Dedifferentiated amniotic fluid mesenchymal stem cell (primary cell): Measurements from ENCODE around the gene SWT1.
"Not testable (repeated sequence)": the region's sequence is repeated elsewhere in the genome, so short reads cannot be mapped to it uniquely, and the experiment has no call there.

ENCODE experiments used
- DNase-seq: peaks from one replicate; pipeline ENCODE4 v3.0.0-alpha.2; 2016; ENCODE audit errors: extremely low spot score

The SWT1 gene

GRCh38 chr1:185245466-185245865 lies 88.5 kb downstream of the SWT1 start:
- DNase-seq: no peak

- DNase-seq: no peak
Observed at GRCh38 chr1:185249563-185249962, 92.6 kb downstream of the SWT1 start.

- DNase-seq: no peak
Observed at GRCh38 chr1:185250063-185250462, 93.1 kb downstream of the SWT1 start.

- DNase-seq: not testable (repeated sequence)
Observed at GRCh38 chr1:185251928-185252327, 95.0 kb downstream of the SWT1 start.

GRCh38 chr1:185252404-185252803 lies 95.4 kb downstream of the SWT1 start:
- not testable (repeated sequence) for DNase-seq

DNA sequence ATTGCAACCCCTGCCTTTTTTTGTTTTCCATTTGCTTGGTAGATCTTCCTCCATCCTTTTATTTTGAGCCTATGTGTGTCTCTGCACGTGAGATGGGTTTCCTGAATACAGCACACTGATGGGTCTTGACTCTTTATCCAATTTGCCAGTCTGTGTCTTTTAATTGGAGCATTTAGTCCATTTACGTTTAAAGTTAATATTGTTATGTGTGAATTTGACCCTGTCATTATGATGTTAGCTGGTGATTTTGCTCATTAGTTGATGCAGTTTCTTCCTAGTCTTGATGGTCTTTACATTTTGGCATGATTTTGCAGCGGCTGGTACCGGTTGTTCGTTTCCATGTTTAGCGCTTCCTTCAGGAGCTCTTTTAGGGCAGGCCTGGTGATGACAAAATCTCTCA lies 98.6 kb downstream of the SWT1 start:
- not testable (repeated sequence) for DNase-seq

DNA sequence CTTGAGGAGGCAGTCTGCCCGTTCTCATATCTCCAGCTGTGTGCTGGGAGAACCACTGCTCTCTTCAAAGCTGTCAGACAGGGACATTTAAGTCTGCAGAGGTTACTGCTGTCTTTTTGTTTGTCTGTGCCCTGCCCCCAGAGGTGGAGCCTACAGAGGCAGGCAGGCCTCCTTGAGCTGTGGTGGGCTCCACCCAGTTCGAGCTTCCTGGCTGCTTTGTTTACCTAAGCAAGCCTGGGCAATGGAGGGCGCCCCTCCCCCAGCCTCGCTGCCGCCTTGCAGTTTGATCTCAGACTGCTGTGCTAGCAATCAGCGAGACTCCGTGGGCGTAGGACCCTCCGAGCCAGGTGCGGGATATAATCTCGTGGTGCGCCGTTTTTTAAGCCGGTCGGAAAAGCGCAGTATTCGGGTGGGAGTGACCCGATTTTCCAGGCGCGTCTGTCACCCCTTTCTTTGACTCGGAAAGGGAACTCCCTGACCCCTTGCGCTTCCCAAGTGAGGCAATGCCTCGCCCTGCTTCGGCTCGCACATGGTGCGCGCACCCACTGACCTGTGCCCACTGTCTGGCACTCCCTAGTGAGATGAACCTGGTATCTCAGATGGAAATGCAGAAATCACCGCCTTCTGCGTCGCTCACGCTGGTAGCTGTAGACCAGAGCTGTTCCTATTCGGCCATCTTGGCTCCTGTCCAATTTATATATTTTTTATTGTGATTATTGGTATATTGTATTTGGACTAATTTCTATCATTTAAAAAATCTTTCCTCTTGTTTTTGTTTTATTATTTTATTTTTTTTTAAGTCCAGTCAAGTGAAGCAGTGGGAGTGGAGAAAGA lies 100.4 kb downstream of the SWT1 start:
- DNase-seq: not testable (repeated sequence)

GRCh38 chr1:185257950-185258208 lies 100.9 kb downstream of the SWT1 start:
- DNase-seq: no peak

DNA sequence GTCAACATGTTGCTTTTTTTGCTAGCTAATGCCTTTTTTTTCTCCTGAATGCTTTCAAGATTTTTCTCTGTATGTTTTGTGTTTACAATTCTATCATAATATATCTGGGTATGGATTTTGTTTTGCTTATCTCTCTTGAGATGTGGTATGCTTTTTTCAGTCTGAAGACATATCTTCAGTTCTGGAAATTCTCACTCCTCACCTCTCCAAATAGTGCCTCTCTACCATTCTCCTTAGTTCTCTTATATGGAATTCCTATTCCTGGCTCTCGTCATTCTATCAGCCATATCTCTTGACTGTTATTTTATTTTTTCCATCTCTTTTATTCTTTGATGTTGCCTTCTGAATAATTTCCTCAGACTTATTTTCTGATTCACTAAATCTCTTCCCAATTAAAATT lies 101.7 kb downstream of the SWT1 start:
- DNase-seq: no peak

DNA sequence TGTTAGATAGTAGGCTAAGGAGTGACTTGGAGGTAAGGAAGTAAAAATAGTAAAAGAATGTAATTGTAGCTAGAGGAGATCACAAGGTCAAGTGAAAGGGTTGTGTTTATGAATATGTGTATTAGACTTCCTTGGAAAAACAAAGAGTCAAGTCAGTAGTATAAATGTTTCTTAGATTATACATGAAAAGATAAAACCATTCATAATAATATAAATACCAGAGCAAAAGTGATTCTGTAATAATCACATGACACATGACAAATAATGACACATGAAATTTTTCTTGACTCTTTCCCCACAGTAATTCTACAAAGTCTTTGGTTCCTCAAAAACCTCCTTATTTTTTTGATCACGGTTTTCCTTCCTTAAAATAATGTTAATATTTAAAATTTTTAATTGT lies 103.6 kb downstream of the SWT1 start:
- no peak for DNase-seq

DNA sequence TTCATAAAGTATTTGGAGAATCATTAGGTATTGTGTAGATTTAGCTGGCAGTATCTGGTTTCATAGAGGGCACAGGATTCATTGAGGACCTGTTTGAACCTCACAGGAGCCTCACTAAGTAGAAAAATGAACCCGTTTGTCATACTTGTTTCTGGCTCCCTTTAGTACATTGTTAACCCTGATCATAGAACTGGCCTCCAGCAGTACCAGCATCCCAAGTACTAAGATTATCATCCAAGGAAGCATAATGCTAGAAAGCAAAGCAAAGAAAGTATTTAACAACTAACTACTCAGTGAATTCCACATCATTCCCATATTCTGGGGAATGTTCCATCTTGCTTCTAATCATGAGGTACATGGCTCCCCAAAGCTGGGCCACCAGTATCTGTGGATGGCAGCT lies 105.2 kb downstream of the SWT1 start:
- DNase-seq: no peak

GRCh38 chr1:185263292-185263691 lies 106.3 kb downstream of the SWT1 start:
- DNase-seq: no peak

DNA sequence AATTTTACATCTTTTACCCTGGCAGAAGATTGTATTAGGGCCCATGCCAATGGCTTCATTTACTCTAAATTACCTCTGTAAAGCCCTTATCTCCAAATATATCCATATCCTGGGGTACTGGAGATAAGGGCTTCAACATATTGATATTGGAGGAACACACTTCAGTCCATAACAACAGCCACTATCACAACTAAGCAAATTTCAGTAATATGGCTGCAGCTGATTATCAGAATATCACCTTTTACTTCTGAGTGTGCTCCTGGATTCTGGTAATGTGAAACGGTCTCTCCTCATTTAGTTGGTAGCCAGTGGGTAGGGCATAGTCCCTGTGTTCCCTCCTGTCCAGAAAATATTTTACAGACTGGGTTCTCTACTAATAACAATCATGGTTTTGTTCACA lies 106.8 kb downstream of the SWT1 start:
- no peak for DNase-seq

DNA sequence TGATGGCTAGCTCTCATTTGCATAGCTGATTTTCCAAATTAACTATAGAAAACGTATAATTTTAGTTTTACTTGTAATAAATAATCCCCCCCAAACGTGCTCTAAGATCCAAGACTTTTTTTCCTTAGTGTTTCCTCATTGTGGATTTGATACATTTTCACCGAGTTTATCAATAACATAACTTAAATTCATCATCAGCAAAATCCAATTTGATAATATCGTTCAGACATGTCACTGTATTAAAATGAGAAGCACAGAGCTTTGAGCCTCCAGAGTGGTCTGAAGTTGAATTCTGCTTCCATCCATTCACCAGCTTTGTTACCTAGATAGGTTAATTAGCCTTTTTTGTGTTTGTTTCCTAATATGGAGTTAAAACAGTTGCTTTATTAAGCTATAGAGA lies 108.3 kb downstream of the SWT1 start:
- DNase-seq: no peak

DNA sequence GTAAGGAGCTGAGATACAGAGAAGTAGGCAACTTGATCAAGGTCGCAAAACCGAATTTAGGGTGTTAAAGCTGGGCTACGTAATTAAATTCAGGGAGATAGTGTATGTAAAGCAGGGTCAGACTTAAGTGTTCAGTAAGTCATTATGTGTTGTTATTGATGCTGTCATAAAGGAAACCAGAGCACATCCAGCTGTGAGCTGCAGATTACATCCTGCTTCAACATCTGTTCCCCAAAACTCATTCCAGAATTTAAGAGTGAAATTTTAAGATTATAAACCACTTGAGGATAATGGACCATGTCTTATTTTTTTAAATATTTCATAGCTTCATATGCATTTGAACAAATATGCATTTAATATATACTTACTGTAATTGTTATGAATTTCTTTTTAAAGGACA lies 110.3 kb downstream of the SWT1 start:
- no peak for DNase-seq

DNA sequence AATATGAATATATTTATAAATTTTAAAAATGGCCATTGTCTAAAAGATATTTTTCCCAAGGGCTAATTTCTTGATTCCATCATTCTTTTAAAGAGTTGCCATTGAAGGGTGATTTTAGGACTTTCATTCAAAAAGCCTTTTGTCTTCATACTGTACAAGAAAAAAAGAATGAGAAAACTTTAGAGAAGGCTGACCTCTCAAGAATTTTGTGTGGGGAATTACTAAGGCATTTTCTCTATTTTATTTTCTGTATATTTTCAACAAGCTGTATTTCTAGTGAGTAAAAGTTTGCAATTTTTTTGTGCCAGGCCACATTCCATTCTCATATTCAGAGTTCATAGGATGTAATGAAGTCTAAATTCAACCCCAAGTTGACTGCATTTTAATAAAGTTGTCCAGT lies 110.7 kb downstream of the SWT1 start:
- no peak for DNase-seq

DNA sequence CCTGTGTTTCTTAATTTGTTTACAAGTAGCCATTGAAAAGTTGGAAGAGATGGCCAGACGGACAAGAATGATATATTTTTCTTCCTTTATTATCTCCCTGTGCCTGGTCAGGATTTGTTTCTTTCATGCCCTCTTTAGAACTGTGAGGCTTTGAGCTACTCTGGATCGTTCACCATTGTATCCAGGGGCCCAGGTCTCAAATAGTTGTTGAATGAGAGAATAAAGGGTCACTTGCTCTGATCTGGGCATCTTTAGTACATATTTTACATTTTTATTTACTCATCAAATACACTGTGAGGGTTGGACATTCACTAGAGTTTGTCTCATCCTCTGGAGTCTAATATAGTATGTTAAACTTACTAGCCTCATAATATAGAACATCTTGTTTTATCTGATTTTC lies 111.4 kb downstream of the SWT1 start:
- no peak for DNase-seq

- no peak for DNase-seq
Observed at GRCh38 chr1:185271921-185272320, 115.0 kb downstream of the SWT1 start.

DNA sequence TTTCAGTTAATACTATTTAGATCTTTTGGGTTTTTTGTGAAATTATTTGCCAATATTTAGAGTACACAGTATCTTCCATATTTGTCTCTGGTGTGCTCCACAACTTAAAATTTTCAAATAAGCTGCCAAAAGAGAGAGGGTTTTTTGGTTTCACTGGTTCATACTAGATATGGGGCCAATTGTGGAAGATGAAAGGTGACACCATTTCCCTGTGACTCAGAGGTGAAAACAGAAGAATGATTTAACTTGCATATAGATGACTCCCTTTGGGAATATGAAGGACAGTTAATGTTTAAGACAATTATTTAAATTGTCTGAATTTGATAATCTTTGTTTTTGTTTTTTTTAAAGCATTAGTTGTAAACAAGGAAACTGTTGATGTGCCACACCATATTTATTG lies 122.6 kb downstream of the SWT1 start:
- DNase-seq: no peak

DNA sequence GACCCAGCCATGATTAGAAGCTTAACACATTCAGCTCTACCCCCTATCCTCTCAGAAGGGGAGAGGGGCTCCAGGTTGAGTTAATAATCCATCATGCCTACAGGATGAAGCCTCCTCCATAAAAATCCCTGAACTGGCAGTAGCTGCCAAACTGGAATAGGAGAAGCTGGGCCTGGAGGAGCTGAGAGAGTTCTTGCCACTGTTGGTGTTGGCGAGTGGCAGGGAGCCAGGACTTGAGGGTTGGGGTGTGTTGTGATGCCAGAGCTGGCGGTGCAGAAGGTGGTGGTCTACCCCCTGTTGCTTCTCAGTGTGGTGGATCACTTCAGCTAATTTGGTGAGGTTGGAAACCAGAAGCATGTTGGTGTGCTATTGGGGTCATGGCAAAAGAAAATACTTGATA lies 123.6 kb downstream of the SWT1 start:
- DNase-seq: no peak

GRCh38 chr1:185281245-185281644 lies 124.3 kb downstream of the SWT1 start:
- DNase-seq: no peak

- DNase-seq: no peak
Observed at GRCh38 chr1:185284116-185284515, 127.1 kb downstream of the SWT1 start.

- DNase-seq: no peak
Observed at GRCh38 chr1:185284533-185285276, 127.7 kb downstream of the SWT1 start.

- no peak for DNase-seq
Observed at GRCh38 chr1:185287451-185287850, 130.5 kb downstream of the SWT1 start.
